ENCODE measurements around the gene ZNRF1.

ZNRF1 gene

GRCh38 chr16:75095204-75095621 lies 96.4 kb downstream of the ZNRF1 start:
- Histone ChIP-seq H3K27ac (no peak overlapping the region), H3K36me3 (peaks cover 3% of the 10 kb centered on the region), H3K4me1 (ENCODE audit: control insufficient read depth in 1 of 2, insufficient read depth in 1 of 2, low read depth in 1 of 2, low read length in 1 of 2) (peaks cover 17 to 18% of the 10 kb centered on the region in 2 experiments), H3K27me3 (no peaks in the 10 kb centered on the region), H3K9me3 (no peaks in the 10 kb centered on the region), H3K4me3 (ENCODE audit: low read depth in 1 of 2, low read length in 1 of 2) (no peak overlapping the region)
- TF ChIP-seq CTCF (IDR thresholded peaks at IDR 0.05) = no peak

- Histone ChIP-seq H3K4me3 (ENCODE audit: low read depth in 1 of 2, low read length in 1 of 2) (no peak overlapping the region), H3K9me3 (no peaks in the 10 kb centered on the region), H3K27ac (no peak overlapping the region), H3K36me3 (peaks cover 3% of the 10 kb centered on the region), H3K27me3 (no peaks in the 10 kb centered on the region), H3K4me1 (ENCODE audit: control insufficient read depth in 1 of 2, insufficient read depth in 1 of 2, low read depth in 1 of 2, low read length in 1 of 2) (peaks cover 23% of the 10 kb centered on the region in 2 experiments)
- TF ChIP-seq CTCF (IDR thresholded peaks at IDR 0.05) = no peak
These were observed 97.8 kb downstream of the ZNRF1 start for GRCh38 chr16:75096656-75097055.

- Histone ChIP-seq H3K4me3 (ENCODE audit: low read depth in 1 of 2, low read length in 1 of 2) (no peak overlapping the region), H3K4me1 (ENCODE audit: control insufficient read depth in 1 of 2, insufficient read depth in 1 of 2, low read depth in 1 of 2, low read length in 1 of 2) (peaks cover 23% of the 10 kb centered on the region in 2 experiments), H3K27me3 (no peaks in the 10 kb centered on the region), H3K36me3 (peaks cover 3% of the 10 kb centered on the region), H3K9me3 (no peaks in the 10 kb centered on the region), H3K27ac (no peak overlapping the region)
- no peak for TF ChIP-seq CTCF (IDR thresholded peaks at IDR 0.05)
These were observed 98.5 kb downstream of the ZNRF1 start for GRCh38 chr16:75097191-75097761.

- no peak for TF ChIP-seq CTCF (IDR thresholded peaks at IDR 0.05)
- no peak overlapping the region for H3K27ac ChIP-seq
- no peak overlapping the region for H3K4me3 ChIP-seq (ENCODE audit: low read depth in 1 of 2, low read length in 1 of 2)
- H3K9me3 ChIP-seq = no peaks in the 10 kb centered on the region
- H3K36me3 ChIP-seq = peaks cover 3% of the 10 kb centered on the region
- H3K4me1 ChIP-seq (ENCODE audit: control insufficient read depth in 1 of 2, insufficient read depth in 1 of 2, low read depth in 1 of 2, low read length in 1 of 2) = peaks cover 23% of the 10 kb centered on the region in 2 experiments
- no peaks in the 10 kb centered on the region for H3K27me3 ChIP-seq
These were observed 99.4 kb downstream of the ZNRF1 start for GRCh38 chr16:75097941-75098901.

GRCh38 chr16:75099075-75099667 lies 100.3 kb downstream of the ZNRF1 start:
- peaks cover 24 to 25% of the 10 kb centered on the region in 2 experiments for H3K4me1 ChIP-seq (ENCODE audit: control insufficient read depth in 1 of 2, insufficient read depth in 1 of 2, low read depth in 1 of 2, low read length in 1 of 2)
- no peak for TF ChIP-seq CTCF (IDR thresholded peaks at IDR 0.05)
- no peaks in the 10 kb centered on the region for H3K36me3 ChIP-seq
- H3K4me3 ChIP-seq (ENCODE audit: low read depth in 1 of 2, low read length in 1 of 2) = no peak overlapping the region
- no peaks in the 10 kb centered on the region for H3K27me3 ChIP-seq
- no peaks in the 10 kb centered on the region for H3K9me3 ChIP-seq
- H3K27ac ChIP-seq = peak overlapping the region; percentile 50
